Measurements from ENCODE around the gene EGFR.

The EGFR gene

GRCh38 chr7:55172881-55173609 is 154.2 kb downstream of the EGFR start:
- no peak for DNase-seq (ENCODE audit: low read depth)

DNA sequence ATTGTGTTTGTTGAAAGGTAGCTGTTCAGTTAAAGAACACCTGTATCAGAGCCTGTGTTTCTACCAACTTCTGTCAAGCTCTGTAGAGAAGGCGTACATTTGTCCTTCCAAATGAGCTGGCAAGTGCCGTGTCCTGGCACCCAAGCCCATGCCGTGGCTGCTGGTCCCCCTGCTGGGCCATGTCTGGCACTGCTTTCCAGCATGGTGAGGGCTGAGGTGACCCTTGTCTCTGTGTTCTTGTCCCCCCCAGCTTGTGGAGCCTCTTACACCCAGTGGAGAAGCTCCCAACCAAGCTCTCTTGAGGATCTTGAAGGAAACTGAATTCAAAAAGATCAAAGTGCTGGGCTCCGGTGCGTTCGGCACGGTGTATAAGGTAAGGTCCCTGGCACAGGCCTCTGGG is 154.9 kb downstream of the EGFR start:
- DNase-seq (ENCODE audit: low read depth), result no peak

GRCh38 chr7:55174456-55174855 is 155.6 kb downstream of the EGFR start:
- DNase-seq (ENCODE audit: low read depth), result no peak

GRCh38 chr7:55174856-55175255 is 156.0 kb downstream of the EGFR start:
- no peak for DNase-seq (ENCODE audit: low read depth)

- DNase-seq (ENCODE audit: low read depth), result no peak
Measured at GRCh38 chr7:55177068-55177530, 158.3 kb downstream of the EGFR start.

GRCh38 chr7:55177589-55178261 is 158.9 kb downstream of the EGFR start:
- no peak for DNase-seq (ENCODE audit: low read depth)

DNA sequence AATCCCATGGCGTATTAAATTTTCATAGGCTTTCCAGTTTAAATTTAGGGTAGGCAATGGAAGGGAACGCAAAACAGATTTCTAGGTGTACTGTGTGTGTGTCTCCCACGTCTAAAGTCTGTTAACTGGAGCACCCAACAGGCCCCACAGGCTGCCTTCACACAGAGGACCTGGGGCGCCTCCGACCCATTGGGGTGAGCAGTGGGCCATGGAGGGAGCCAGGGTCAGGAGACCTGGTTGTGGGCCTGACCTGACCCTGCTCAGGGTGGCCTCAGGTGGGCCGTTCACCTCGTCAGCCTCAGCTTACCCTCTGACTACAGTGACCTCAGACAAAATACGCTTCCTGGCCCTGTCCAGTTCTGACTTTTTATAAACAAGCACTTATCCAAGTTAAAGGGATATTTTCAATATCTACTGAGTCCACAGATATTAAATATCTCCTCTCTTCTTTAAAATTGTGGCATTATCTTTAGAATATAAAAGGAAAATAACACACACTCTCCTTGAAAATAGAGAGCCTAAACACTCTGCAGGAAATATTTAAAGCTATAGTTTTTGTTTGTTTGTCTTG is 159.6 kb downstream of the EGFR start:
- no peak for DNase-seq (ENCODE audit: low read depth)

- DNase-seq (ENCODE audit: low read depth), result no peak
Measured at GRCh38 chr7:55178863-55179773, 160.3 kb downstream of the EGFR start.

GRCh38 chr7:55179931-55180682 is 161.3 kb downstream of the EGFR start:
- no peak for DNase-seq (ENCODE audit: low read depth)

- no peak for DNase-seq (ENCODE audit: low read depth)
Measured at GRCh38 chr7:55180963-55181542, 162.2 kb downstream of the EGFR start.

- DNase-seq (ENCODE audit: low read depth), result no peak
Measured at GRCh38 chr7:55181762-55182161, 162.9 kb downstream of the EGFR start.

DNA sequence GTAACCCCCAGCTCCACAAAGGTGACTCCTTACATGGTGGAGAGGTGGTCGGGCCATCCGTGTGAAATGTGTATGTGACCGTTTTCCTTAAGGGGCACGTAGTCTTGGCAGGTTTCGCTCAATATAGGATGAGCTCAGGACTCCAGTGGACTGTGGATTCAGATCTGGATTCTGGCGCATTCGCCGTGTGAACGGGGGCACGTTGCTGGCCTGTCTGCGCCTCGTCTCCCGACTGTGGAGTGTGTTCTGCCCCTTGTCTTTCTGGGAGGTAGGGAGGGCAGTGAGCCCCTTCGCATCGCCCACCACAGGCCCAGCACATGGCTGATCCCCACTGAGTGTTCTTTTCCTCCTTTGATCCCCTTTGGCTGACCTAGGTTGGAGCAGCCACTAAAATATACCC is 165.1 kb downstream of the EGFR start:
- no peak for DNase-seq (ENCODE audit: low read depth)

GRCh38 chr7:55185321-55185802 is 166.5 kb downstream of the EGFR start:
- DNase-seq (ENCODE audit: low read depth), result no peak

DNA sequence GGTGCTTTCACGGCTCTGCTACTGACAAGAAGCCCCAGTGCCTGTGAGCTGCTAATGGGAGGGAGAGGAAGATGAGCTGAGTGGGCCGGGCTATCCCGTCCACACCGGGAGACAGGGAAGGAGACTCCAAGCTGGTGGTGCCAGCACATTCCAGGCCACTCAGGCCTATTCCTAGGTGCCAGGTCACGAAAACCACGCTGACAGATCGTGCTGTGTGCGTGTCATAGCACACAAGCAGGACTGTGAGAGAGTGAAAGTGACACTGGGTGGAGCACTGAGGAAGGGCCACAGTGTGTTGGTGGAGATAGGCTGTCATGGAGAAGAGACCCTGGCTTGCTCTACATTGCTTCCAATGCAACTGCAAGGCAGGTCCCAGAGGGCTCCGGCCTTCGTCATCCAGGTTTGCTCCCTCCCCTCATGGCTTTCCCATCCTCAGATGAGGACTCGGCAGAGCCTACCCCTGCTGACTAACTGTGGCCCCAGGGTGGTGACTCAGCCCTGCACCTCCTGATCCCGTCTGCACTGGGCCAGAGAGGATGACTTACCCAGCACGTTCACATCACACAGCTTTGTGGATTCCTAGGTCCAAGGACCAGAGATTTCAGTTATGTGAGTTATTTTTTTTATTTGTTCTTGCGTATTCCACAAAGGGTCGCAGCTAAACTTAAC is 167.3 kb downstream of the EGFR start:
- DNase-seq (ENCODE audit: low read depth), result peak; percentile 84

DNA sequence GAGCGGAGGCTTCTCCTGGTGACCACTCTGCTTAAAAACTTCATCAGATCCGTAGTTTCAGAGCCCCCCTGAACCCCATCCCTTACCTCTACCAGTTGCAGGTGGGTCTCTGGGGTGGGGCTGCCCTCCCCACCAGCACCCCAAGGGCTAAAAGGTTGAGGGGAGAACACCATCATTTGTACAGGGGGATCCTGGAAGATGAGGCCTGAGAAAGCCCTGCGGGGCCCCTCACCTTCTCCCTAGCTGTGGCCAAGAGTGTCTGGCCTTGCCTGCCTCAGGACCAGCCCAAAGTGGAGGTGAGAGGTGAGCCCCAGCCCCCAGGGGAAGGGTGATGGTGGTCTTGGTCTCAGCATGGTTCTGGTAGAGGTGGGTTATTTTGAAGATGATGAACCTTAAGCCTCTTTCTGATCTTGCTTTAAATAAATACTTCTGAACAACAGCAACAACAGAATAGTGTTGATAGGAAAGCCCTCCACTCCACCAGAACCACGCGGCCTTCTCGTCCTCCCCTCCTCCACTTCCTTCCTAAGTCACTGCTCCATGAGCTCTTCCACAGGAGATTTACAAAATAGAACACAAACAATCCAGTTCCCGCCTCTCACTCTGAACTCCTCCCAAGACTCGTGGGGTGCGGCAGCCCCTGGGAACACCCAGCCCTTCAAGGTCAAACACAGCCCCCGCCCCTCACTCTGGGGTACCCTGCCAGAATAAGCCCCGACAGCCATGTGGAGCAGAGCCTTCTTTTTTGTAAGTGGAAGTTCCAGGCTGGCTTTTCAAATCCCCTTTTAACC is 169.1 kb downstream of the EGFR start:
- DNase-seq (ENCODE audit: low read depth), result no peak

GRCh38 chr7:55188590-55189138 is 169.8 kb downstream of the EGFR start:
- DNase-seq (ENCODE audit: low read depth), result no peak

DNA sequence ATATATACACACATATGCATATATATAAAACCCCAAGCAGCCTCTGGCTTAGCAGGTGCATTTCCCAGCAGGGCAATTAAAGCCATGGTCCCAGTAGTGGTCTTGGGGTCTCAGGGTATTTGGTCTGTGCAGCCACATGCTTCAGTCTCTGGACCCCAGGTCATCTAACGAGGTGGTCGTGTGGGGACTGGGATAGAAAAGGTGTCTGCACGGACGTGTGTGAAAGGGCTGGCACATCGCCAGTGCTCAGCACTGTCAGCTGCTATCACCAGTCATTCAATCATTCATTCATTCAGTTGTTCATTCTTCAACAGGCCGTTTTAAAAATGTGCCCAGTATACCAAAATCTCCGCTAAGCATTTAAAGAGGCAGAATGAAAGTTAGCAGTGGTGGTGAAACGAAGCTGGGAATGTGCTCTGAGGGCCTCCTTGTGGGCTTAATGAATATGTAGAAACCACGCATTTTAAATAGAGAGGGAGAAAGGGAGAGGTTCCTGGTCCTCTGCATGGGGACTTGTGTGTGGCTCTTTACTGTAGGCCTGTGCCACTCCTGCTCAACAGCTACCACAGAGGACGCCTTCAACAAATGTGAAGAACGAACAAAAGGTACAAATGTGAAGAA is 170.4 kb downstream of the EGFR start:
- no peak for DNase-seq (ENCODE audit: low read depth)

DNA sequence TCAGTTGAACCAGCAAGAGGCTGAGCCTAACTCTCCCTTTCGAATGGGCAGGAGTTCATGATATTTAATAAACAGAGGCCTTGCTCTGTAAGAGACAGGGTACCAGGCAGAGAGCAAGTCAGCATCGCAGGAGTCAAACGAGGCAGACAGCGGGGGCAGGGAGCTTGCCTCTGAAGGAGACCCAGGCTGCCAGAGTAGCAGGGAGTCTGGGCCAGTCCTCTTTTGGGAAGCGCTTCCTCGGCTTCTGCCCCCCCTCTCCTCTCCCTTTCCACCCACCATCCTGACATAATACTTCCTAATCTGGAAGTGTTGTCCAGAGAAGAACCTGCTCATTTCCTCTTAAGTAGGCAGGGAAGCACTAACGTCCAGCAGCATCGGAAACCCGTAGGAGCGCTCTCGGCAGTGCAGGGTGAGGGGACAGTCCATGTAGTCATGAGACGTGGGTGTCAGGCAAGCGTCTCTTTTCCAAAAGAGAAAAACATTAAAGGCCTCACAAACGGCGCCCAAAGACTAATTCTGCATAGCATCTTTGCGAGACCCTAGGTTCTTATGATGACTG is 171.1 kb downstream of the EGFR start:
- DNase-seq (ENCODE audit: low read depth), result no peak

Data from HS-5 (cell line).